Activated B cell treated with CpG ODN at 0.5 μM for 24 hours (primary cell): ENCODE measurements around the gene C2orf49. TPM values are rescaled to one million over a fixed set of nuclear protein-coding genes. Genes with fewer than 3 reads are reported as not detected.

ENCODE experiments used
- ATAC-seq: fragments of 200-7000 bp; cut with Tn5 transposase; one replicate; pipeline ENCODE4 v1.10.0; 2021; ENCODE audit warnings: low read depth, mild to moderate bottlenecking, moderate library complexity
- CTCF ChIA-PET: fragments of 350-600 bp; sonication (Branson Sonifier 250); formaldehyde crosslinking; loops from one replicate; lab custom pipeline; 2021; ENCODE audit warnings: antibody characterized with exemption; lab: Charles Lee
- POLR2A ChIA-PET: fragments of 350-600 bp; sonication (Branson Sonifier 250); formaldehyde crosslinking; loops from one replicate; lab custom pipeline; 2021; ENCODE audit warnings: antibody characterized with exemption; lab: Charles Lee
- DNase-seq: peaks from one replicate; pipeline ENCODE4 v3.0.0; 2022
- H3K27ac Mint-ChIP-seq: one replicate; pipeline ENCODE4 v1.8.0; 2020; ENCODE audit warnings: mixed read lengths
- H3K27me3 Mint-ChIP-seq: one replicate; pipeline ENCODE4 v1.8.0; 2021; ENCODE audit warnings: mixed read lengths
- H3K36me3 Mint-ChIP-seq: one replicate; pipeline ENCODE4 v1.8.0; 2021; ENCODE audit warnings: low read depth, mixed read lengths
- H3K4me1 Mint-ChIP-seq: one replicate; pipeline ENCODE4 v1.8.0; 2021; ENCODE audit warnings: mixed read lengths
- H3K4me3 Mint-ChIP-seq: one replicate; pipeline ENCODE4 v1.8.0; 2020; ENCODE audit warnings: mild to moderate bottlenecking, mixed read lengths
- H3K9me3 Mint-ChIP-seq: one replicate; pipeline ENCODE4 v1.8.0; 2020; ENCODE audit warnings: mixed read lengths
- intact Hi-C: fragments of 100-400 bp; cut with micrococcal nuclease; formaldehyde crosslinking; loops from one replicate; pipeline ENCODE4 v1.15.1; 2024
- total RNA-seq: library from RNA; stranded (reverse); gene quantifications from 2 replicates; pipeline ENCODE4 v1.2.3, GENCODE V29; 2022
- TF ChIP-seq, protein P1 (sequence below): fragments of 200-600 bp; IDR thresholded peaks from one replicate; pipeline ENCODE4 v1.8.0; 2022; ENCODE audit warnings: antibody characterized with exemption, mild to moderate bottlenecking

Gene C2orf49
- total RNA-seq, 1 donor from 2014 or later: 23.8 TPM

DNA sequence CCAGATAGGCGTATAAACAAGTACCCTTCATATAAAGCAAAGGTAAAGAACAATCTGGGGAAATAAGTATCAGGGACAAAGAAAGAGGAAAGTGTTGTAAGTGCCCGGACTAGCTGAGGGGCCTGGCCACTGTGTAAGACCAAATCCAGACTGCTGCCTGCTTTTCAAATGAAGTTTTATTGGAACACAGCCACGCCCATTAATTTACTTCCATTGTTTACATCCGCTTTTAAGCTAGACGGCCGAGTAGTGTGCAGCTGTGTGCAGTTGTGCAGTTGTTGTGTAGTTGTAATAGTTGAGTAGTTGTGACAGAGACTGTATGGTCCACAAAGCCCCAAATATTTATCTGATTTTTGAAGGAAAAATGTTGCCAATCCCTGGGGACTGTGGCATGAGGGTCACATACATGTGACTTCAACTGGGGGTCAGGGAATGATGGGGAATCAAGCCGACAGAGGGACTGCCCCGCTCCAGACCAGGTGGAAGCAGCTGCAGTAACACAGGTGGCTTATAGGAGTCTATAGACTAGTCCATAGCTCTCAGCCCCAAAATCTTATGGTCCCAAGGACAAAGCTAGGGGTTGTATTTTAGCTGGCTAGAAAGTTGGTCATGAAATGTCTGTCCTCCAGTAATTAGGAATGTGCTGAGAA, 31.5 kb downstream of the C2orf49 start:
- no peaks in the 10 kb centered on the region for H3K27me3 Mint-ChIP-seq
- DNase-seq: no peak
- H3K4me3 Mint-ChIP-seq: no peak overlapping the region
- H3K36me3 Mint-ChIP-seq: no peaks in the 10 kb centered on the region
- H3K9me3 Mint-ChIP-seq: no peaks in the 10 kb centered on the region
- TF ChIP-seq, protein P1, sequence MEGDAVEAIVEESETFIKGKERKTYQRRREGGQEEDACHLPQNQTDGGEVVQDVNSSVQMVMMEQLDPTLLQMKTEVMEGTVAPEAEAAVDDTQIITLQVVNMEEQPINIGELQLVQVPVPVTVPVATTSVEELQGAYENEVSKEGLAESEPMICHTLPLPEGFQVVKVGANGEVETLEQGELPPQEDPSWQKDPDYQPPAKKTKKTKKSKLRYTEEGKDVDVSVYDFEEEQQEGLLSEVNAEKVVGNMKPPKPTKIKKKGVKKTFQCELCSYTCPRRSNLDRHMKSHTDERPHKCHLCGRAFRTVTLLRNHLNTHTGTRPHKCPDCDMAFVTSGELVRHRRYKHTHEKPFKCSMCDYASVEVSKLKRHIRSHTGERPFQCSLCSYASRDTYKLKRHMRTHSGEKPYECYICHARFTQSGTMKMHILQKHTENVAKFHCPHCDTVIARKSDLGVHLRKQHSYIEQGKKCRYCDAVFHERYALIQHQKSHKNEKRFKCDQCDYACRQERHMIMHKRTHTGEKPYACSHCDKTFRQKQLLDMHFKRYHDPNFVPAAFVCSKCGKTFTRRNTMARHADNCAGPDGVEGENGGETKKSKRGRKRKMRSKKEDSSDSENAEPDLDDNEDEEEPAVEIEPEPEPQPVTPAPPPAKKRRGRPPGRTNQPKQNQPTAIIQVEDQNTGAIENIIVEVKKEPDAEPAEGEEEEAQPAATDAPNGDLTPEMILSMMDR: no peak
- POLR2A ChIA-PET: interaction anchor here (0.6 kb wide), 1 partner anchor 1155 kb away, joined by 3 read pairs; no protein-coding TSS in a partner anchor
- CTCF ChIA-PET: interaction anchor here (0.7 to 2.1 kb wide), 6 partner anchors 37 to 1214 kb away, joined by 3 to 5 read pairs (median 4); no protein-coding TSS in a partner anchor
- ATAC-seq: no peak
- intact Hi-C loops: loop anchor here (1.0 to 2.0 kb wide), 3 partner anchors 736 to 1213 kb away; no protein-coding TSS in a partner anchor
- H3K27ac Mint-ChIP-seq: no peak overlapping the region
- H3K4me1 Mint-ChIP-seq: peaks cover 7% of the 10 kb centered on the region

GRCh38 chr2:105369777-105370690, 32.7 kb downstream of the C2orf49 start:
- H3K27ac Mint-ChIP-seq: no peak overlapping the region

GRCh38 chr2:105371156-105371555, 33.8 kb downstream of the C2orf49 start:
- POLR2A ChIA-PET: no interaction called here
- Mint-ChIP-seq H3K9me3 (no peaks in the 10 kb centered on the region), H3K27me3 (no peaks in the 10 kb centered on the region), H3K4me1 (peaks cover 7% of the 10 kb centered on the region), H3K4me3 (no peak overlapping the region), H3K36me3 (no peaks in the 10 kb centered on the region), H3K27ac (no peak overlapping the region)
- TF ChIP-seq, protein P1: no peak
- CTCF ChIA-PET: interaction anchor here (1.3 kb wide), 1 partner anchor 150 kb away, joined by 4 read pairs; no protein-coding TSS in a partner anchor
- intact Hi-C loops: no loop called here
- ATAC-seq: no peak
- DNase-seq: no peak

More at GRCh38 chr2:105369777-105370690, 32.7 kb downstream of the C2orf49 start:
- ChIA-PET POLR2A (no interaction called here), CTCF (interaction anchor here (0.7 to 2.1 kb wide), 5 partner anchors 38 to 1173 kb away, joined by 3 to 5 read pairs (median 4); no protein-coding TSS in a partner anchor)
- Mint-ChIP-seq H3K4me3 (no peak overlapping the region), H3K9me3 (no peaks in the 10 kb centered on the region), H3K27me3 (no peaks in the 10 kb centered on the region), H3K4me1 (peaks cover 7% of the 10 kb centered on the region), H3K36me3 (no peaks in the 10 kb centered on the region)
- TF ChIP-seq, protein P1: no peak
- intact Hi-C loops: loop anchor here (1.0 to 2.0 kb wide), 5 partner anchors 151 to 1212 kb away; no protein-coding TSS in a partner anchor
- DNase-seq (peak; percentile 61), ATAC-seq (peak; percentile 99)

DNA sequence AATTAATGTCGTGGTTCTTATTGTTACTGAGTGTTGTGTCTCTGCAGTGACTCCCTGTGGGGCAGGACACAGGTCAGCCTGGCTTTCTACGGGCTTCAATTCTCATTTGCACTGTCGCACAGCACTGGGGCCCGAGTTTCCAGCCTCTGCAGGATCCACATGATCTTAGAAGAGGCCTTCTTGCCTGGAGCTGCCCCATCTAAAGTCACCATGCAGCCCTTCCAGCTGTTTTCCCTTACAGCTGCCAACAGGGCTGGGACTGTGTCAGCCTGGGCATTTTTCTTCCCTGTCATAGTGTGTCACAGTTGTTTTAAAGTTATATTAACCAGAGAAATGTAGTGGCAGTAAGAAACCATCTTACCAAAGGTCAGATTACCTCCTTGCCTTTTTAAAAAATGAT, 34.5 kb downstream of the C2orf49 start:
- H3K36me3 Mint-ChIP-seq: no peaks in the 10 kb centered on the region
- H3K4me3 Mint-ChIP-seq: no peak overlapping the region
- TF ChIP-seq, protein P1: no peak
- H3K4me1 Mint-ChIP-seq: peaks cover 7% of the 10 kb centered on the region
- no peaks in the 10 kb centered on the region for H3K27me3 Mint-ChIP-seq
- no peak for DNase-seq
- no peaks in the 10 kb centered on the region for H3K9me3 Mint-ChIP-seq
- POLR2A ChIA-PET: no interaction called here
- H3K27ac Mint-ChIP-seq: no peak overlapping the region
- no peak for ATAC-seq
- CTCF ChIA-PET: no interaction called here
- intact Hi-C loops: no loop called here

- Mint-ChIP-seq H3K4me3 (no peak overlapping the region), H3K9me3 (no peaks in the 10 kb centered on the region), H3K27ac (no peak overlapping the region), H3K27me3 (no peaks in the 10 kb centered on the region), H3K36me3 (no peaks in the 10 kb centered on the region), H3K4me1 (peaks cover 7% of the 10 kb centered on the region)
- DNase-seq (no peak), ATAC-seq (no peak)
- ChIA-PET POLR2A (no interaction called here), CTCF (no interaction called here)
- TF ChIP-seq, protein P1: no peak
- intact Hi-C loops: no loop called here
Measured at GRCh38 chr2:105373344-105373781, 36.0 kb downstream of the C2orf49 start.
